HG03432 (cell line): ENCODE results near the gene FOXRED1.
"Not testable (repeated sequence)": the region's sequence is repeated elsewhere in the genome, so short reads cannot be mapped to it uniquely, and the experiment has no call there.

Experiments
- ATAC-seq: cut with Tn5 transposase; IDR thresholded peaks from one replicate; pipeline ENCODE4 v1.9.1; 2021; ENCODE audit warnings: mild to moderate bottlenecking, moderate library complexity; ENCODE audit not compliant: unreplicated experiment

FOXRED1 gene

GRCh38 chr11:126268708-126269579 lies at the start of gene FOXRED1, which contains the start of gene SRPRA:
TSS of gene FOXRED1 (plus strand) at chr11:126269154. CDS start at chr11:126269207, 53 bp downstream.
TSS of gene SRPRA (minus strand) at chr11:126268895. CDS start at chr11:126268804, 91 bp downstream.
- ATAC-seq: peak; percentile 100

GRCh38 chr11:126219547-126219946 lies 49.4 kb upstream of the FOXRED1 start:
- no peak for ATAC-seq

- no peak for ATAC-seq
Measured at GRCh38 chr11:126224647-126225294, 44.2 kb upstream of the FOXRED1 start.

GRCh38 chr11:126225295-126225665 lies 43.7 kb upstream of the FOXRED1 start:
- ATAC-seq: no peak

GRCh38 chr11:126226334-126227084 lies 42.4 kb upstream of the FOXRED1 start:
- no peak for ATAC-seq

- no peak for ATAC-seq
Measured at GRCh38 chr11:126229858-126230540, 39.0 kb upstream of the FOXRED1 start.

GRCh38 chr11:126231725-126232459 lies 37.1 kb upstream of the FOXRED1 start:
- no peak for ATAC-seq

- no peak for ATAC-seq
Measured at GRCh38 chr11:126232683-126233082, 36.3 kb upstream of the FOXRED1 start.

GRCh38 chr11:126233391-126233790 lies 35.6 kb upstream of the FOXRED1 start:
- ATAC-seq: no peak

- ATAC-seq: no peak
Measured at GRCh38 chr11:126246636-126247035, 22.3 kb upstream of the FOXRED1 start.

- no peak for ATAC-seq
Measured at GRCh38 chr11:126253265-126253664, 15.7 kb upstream of the FOXRED1 start.

GRCh38 chr11:126254819-126255218 lies 14.1 kb upstream of the FOXRED1 start:
- ATAC-seq: no peak

GRCh38 chr11:126255507-126255906 lies 13.4 kb upstream of the FOXRED1 start:
- not testable (repeated sequence) for ATAC-seq

GRCh38 chr11:126256216-126256615 lies 12.7 kb upstream of the FOXRED1 start:
- ATAC-seq: no peak

GRCh38 chr11:126257144-126257543 lies 11.8 kb upstream of the FOXRED1 start:
- no peak for ATAC-seq

GRCh38 chr11:126257764-126258163 lies 11.2 kb upstream of the FOXRED1 start:
- no peak for ATAC-seq

GRCh38 chr11:126262216-126262615 lies 6.7 kb upstream of the FOXRED1 start:
- ATAC-seq: no peak

- no peak for ATAC-seq
Measured at GRCh38 chr11:126263489-126263888, 5.5 kb upstream of the FOXRED1 start.

- ATAC-seq: no peak
Measured at GRCh38 chr11:126265811-126266210, 3.1 kb upstream of the FOXRED1 start.

- no peak for ATAC-seq
Measured at GRCh38 chr11:126267650-126268049, 1.3 kb upstream of the FOXRED1 start.
